Stimulated activated CD8-positive, alpha-beta memory T cell treated with anti-CD3 and anti-CD28 coated beads, Interleukin-7, amount 100 ng/mL, for 4 hours (primary cell): Measurements from ENCODE around the gene CEACAM19.
A peak's percentile ranks its signal among the peaks of the same experiment; 100 is the strongest.
"Not testable (repeated sequence)": the region's sequence is repeated elsewhere in the genome, so short reads cannot be mapped to it uniquely, and the experiment has no call there.

ENCODE experiments used
- DNase-seq, 2 donors: peaks; one replicate each; pipeline ENCODE4 v3.0.0-alpha.2; 2020; ENCODE audit warnings: low read depth in 2 of 2

CEACAM19 gene

GRCh38 chr19:44675521-44675920 is 4.2 kb downstream of the CEACAM19 start:
- no peak for DNase-seq

GRCh38 chr19:44677019-44677811 is 5.9 kb downstream of the CEACAM19 start:
- no peak for DNase-seq

DNA sequence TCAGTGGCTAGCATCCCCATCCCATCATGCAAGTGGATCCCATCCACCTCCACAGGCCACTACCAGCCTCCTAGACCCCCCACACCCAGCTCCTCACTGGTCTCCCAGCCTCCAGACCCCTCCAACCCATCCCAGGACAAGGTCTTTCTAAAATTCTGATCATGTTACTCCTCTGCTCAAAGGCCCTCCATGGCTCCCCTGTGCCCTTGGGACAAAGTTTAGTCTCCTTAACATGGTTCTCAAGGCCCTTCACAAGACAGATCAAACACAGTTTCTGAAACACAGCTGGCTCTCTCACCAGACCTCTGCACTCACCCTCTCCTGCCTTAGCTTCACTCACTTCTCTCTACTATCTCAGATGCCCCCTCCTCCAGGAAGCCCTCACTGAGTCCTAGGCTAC is 9.3 kb downstream of the CEACAM19 start:
- no peak for DNase-seq

DNA sequence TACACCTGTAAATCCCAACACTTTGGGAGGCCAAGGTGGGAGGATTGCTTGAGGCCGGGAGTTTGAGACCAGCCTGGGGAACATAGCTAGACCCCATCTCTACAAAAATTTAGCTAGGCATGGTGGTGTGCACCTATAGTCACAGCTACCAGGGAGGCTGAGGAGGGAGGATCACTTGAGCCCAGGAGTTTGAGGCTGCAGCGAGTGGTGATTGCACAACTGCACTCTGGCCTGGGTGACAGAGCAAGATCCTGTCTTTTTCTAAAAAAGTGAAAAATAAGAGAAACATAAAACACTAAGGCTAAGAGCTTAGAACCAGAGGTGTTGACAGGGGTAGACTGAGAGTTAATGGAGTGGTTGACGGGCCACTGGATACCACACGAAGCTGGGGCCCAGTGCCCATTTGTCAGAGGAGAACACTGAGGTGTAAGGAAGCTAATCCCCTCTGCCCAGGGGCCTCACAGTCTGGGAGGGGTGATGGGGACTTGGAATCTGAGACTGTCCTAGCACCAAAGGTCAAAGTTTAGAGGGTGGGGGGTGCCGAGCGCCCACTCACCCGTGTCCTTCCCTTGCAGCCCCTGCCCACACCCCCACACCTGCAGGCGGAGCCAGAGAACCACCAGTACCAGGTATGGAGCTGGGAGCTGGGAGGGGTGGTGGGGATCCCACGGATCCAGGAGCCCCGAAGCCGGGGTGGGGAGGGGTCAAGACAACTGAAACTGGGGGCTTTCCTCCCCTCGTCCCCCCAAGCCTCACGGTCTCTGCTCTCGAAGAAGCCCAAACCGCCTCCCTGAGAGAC is 10.9 kb downstream of the CEACAM19 start:
- DNase-seq: no peak

GRCh38 chr19:44682807-44683206 is 11.5 kb downstream of the CEACAM19 start:
- DNase-seq: no peak

DNA sequence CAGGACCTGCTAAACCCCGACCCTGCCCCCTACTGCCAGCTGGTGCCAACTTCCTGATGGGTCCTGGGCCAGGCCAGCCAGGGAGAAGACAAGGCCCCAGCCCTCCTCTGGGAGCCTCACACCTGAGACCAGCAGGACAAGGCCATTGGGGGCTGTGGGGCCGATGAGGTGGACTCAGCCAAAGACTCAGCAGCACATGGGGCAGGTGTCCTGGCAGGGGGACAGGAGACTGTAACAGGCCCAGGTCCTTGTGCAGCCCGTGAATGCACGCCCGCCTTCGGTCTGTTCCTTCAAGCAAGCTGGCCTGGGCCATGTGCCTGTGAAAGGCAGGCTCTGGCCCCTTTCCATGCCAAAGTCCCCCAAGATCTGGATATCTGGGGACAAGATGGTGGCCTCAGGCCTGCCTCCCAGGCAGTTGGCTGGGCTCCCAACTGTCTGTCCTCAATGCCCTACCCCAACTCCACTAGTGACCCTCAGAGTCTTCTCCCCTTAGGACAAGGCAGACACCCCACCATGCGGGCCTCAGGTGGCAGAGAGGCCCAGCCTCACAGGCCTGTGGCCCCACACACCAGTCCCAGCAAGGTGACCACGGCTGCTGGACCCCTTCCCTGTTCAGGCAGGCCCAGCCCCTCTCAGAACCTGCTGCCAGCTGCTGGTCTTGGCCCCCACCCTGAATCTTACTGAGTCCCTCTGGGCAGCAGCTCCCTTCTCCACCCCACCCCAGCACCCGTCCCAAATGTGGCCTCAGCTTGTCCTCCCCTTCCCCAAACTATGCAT is 12.3 kb downstream of the CEACAM19 start:
- DNase-seq: no peak

DNA sequence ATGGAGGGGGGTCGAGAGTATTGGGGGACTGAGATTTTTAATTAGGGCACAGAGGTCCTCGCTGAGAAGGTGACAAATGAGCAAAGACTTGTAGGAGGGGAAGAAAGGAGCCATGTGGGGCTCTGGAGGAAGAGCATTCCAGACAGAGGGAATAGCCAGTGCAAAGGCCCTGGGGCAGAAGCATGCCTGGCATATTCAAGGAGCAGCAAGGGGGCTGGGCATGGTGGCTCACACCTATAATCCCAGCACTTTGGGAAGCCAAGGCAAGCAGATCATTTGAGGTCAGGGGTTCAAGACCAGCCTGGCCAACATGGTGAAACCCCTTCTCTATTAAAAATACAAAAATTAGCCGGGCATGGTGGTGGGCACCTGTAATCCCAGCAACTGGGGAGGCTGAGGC is 13.1 kb downstream of the CEACAM19 start:
- DNase-seq: not testable (repeated sequence)

- no peak for DNase-seq
These were observed 13.9 kb downstream of the CEACAM19 start for GRCh38 chr19:44684892-44685863.

DNA sequence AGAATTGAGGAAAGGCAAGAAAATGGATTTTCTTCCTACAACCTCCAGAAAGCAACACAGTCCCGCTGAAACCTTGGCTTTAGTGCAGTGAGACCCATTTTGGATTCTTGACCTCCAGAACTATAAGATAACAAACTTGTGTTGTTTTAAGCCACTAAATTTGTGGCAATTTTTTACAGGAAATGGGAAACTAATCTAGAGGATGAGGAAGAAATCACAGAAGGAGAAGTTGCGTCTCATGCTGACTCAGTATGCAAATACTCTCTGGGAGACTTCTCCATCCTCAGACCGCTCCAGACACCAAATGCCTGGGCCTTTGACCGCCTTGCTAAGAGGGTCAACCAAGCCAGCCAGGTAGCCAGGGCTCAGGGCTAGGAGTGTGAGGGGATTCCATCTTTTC is 14.6 kb downstream of the CEACAM19 start:
- no peak for DNase-seq

DNA sequence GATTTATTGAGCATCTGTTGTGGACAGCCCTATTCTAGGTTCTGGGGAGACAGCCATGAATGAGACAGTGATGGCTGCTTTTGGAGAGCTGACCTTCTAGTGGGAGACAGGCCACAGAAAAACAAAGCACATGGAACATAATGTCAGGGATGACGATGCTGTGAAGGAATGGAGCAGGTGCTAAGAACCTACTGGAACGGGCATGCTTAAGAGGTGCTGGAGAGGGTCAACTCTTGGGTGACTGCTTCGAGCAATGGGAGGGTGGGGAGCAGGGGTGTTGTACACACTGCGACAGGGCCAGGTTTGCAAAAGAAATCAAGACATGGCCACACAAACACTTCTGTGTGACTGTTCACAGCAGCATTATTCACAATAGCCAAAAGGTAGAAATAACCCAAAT is 15.6 kb downstream of the CEACAM19 start:
- no peak for DNase-seq

DNA sequence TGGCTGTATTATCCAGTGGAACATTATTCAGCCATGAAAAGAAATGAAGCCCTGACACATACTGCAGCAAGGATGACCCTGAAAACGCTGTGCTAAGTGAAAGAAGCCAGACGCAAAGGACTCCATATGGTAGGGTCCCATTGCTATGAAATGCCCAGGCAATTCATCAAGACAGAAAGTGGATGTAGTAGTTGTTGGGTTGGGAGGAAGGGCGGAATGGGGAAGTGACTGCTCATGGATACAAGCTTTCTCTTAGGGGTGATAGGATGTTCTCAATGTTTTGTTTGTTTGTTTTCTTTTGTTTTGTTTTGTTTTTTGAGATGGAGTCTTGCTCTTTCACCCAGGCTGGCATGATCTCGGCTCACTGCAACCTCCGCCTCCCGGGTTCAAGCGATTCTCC is 16.6 kb downstream of the CEACAM19 start:
- DNase-seq: no peak

DNA sequence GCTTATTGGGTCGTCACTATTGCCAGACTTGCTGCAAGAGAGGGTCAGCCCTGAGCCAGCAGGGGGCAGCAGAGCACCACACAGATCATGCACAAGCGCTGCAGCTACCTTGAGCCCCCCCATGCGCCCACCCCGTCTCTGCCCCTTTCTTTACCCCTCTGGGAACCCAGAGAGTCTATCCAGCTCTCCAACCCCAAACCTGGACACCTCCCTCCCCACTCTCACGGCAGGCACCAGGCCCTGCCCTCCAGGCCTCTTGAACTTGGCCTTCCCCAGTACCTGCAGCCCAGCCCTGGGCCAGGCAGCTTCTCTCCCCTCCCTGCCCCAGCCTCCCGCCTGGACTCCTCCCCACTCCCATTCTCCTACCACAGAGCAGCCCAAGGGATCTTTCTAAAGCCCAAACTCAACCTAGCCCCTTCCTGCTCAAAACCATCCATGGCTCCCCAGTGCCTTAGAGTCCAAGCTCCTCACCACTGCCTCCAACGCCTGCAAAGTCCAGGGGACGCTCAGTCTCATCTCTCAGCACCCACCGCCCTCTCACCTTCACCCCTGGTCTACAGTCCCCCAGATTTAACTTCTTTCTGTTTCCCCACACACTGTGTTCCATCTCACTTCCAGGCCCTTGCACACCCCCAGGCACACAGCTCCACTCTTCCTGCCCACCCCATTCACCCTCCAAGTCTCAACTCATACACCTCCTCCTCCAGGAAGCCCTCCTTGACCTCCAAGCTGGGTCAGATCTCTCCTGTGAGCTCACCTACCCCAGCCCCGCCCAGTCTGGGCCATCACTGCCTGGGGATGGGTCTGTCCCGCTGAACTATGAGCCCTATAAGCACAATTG is 18.2 kb downstream of the CEACAM19 start:
- DNase-seq: peak; percentile 53 to 56

GRCh38 chr19:44690131-44690440 is 18.8 kb downstream of the CEACAM19 start:
- no peak for DNase-seq

- DNase-seq: no peak
These were observed 21.1 kb downstream of the CEACAM19 start for GRCh38 chr19:44692379-44692721.

GRCh38 chr19:44694184-44694579 is 22.9 kb downstream of the CEACAM19 start:
- no peak for DNase-seq

DNA sequence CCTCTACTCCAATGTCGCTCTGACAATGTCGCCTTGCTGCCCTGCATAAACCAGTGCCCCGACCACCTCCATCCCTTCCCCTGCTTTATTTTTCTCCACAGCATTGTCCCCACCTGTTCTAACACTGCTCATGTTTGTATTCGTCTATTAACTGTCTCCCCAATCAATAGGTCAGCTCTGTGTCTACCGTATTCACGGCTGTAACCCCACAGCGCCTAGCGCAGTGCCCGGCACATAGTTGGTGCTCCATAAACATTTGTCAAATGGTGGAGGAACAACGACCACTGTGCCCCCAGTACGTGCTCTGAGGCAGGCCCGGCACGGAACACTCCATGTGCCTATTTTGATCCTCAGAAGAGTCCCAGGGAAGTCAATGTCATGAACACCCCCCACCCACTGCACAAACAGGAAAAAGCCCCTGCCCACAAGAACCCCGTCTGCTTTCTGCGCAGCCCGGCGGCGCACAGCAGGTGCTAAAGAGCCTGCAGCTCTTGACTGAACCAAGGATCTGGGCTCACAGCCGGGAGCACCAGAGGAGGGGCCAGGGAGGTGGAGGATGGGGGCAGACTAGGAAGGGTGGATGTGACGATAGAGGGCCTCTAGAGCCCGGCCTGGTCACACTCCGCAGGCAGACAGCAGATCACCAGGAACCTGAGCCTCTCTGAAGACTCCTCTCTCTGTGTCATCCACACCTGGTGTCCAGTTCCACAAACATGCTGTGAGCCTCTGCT is 25.8 kb downstream of the CEACAM19 start:
- DNase-seq: no peak

GRCh38 chr19:44697670-44698034 is 26.4 kb downstream of the CEACAM19 start:
- DNase-seq: no peak

DNA sequence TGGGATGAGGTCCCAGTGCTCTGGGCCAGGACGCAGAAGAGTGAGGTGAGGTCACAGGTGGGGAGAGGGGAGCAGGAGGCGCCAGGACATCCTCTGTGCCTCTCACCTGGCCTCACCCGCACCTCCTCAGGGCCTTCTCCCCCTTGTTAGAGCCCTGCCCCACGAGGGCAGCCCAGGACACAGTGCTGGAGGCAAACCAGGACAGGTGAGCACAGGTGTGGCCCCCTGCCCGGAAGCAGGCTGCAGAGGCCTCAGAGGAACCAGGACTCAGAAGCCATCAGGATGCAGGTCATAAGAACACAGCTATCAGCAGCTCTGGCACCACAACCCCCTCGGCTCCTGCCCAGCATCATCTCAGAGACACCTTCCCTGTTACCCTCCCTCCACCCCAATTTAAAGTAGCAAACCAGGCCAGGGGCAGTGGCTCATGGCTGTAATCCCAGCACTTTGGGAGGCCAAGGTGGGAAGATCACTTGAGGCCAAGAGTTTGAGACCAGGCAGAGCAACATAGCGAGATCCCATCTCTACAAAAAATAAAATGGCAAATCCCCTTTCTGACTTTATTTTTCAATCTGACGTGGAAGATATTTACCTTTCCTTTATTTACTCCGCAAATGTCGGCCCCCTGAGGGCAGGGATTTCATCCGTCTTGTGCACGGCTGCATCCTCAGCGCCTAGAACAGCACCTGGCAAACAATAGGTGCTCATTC is 27.4 kb downstream of the CEACAM19 start, which contains the start of gene CEACAM16:
CEACAM16 (plus strand) TSS at position 660 of the 710 bp plus-strand sequence. CDS start 2,306 bp downstream, outside the sequence.
- DNase-seq: no peak

GRCh38 chr19:44700547-44700946 is 29.3 kb downstream of the CEACAM19 start:
- DNase-seq: no peak
